Osteocyte (in vitro differentiated cells): Measurements from ENCODE around the gene JADE3. TPM values are rescaled to one million over a fixed set of nuclear protein-coding genes. Genes with fewer than 3 reads are reported as not detected.
"Not testable (repeated sequence)": the region's sequence is repeated elsewhere in the genome, so short reads cannot be mapped to it uniquely, and the experiment has no call there.

Experiments used
- DNase-seq: peaks from one replicate; pipeline ENCODE4 v3.0.0; 2021; ENCODE audit warnings: mixed read lengths; ENCODE audit not compliant: unreplicated experiment; ENCODE audit errors: extremely low spot score
- H3K27ac Mint-ChIP-seq: one replicate; pipeline ENCODE4 v1.8.0; 2021; ENCODE audit warnings: mild to moderate bottlenecking, mixed read lengths; ENCODE audit not compliant: unreplicated experiment
- H3K27me3 Mint-ChIP-seq: one replicate; pipeline ENCODE4 v1.8.0; 2021; ENCODE audit warnings: mixed read lengths; ENCODE audit not compliant: unreplicated experiment
- H3K36me3 Mint-ChIP-seq: one replicate; pipeline ENCODE4 v1.8.0; 2021; ENCODE audit warnings: mixed read lengths; ENCODE audit not compliant: unreplicated experiment
- H3K4me1 Mint-ChIP-seq: one replicate; pipeline ENCODE4 v1.8.0; 2021; ENCODE audit warnings: mixed read lengths; ENCODE audit not compliant: unreplicated experiment
- H3K4me3 Mint-ChIP-seq: one replicate; pipeline ENCODE4 v1.8.0; 2021; ENCODE audit warnings: mild to moderate bottlenecking, moderate library complexity, mixed read lengths; ENCODE audit not compliant: unreplicated experiment
- H3K9me3 Mint-ChIP-seq: one replicate; pipeline ENCODE4 v1.8.0; 2021; ENCODE audit warnings: mixed read lengths; ENCODE audit not compliant: unreplicated experiment
- CTCF ChIP-seq: fragments of 200-600 bp; sonication (generic); IDR thresholded peaks from 2 replicates; pipeline ENCODE4 v1.5.0; 2021; ENCODE audit warnings: antibody characterized with exemption, mild to moderate bottlenecking, moderate library complexity
- total RNA-seq: library from RNA; stranded (reverse); gene quantifications from 2 replicates; pipeline ENCODE4 v1.2.1, GENCODE V29; 2021

JADE3 gene
- total RNA-seq, 1 donor from 2014 or later, result 11.2 TPM

GRCh38 chrX:46941341-46941740, 29.1 kb downstream of the JADE3 start:
- DNase-seq, result no peak

GRCh38 chrX:46953137-46953527, 40.9 kb downstream of the JADE3 start:
- H3K9me3 Mint-ChIP-seq, result peaks cover 8% of the 10 kb centered on the region
- H3K4me1 Mint-ChIP-seq, result peaks cover 56% of the 10 kb centered on the region
- no peak for DNase-seq
- no peak for TF ChIP-seq CTCF
- peak overlapping the region; percentile 87 for H3K27ac Mint-ChIP-seq
- H3K27me3 Mint-ChIP-seq, result no peaks in the 10 kb centered on the region
- H3K36me3 Mint-ChIP-seq, result no peaks in the 10 kb centered on the region
- peak overlapping the region; percentile 44 for H3K4me3 Mint-ChIP-seq

More at GRCh38 chrX:46941341-46941740, 29.1 kb downstream of the JADE3 start:
- Mint-ChIP-seq H3K27ac (no peak overlapping the region), H3K9me3 (peaks cover 34% of the 10 kb centered on the region), H3K27me3 (no peaks in the 10 kb centered on the region), H3K36me3 (no peaks in the 10 kb centered on the region), H3K4me1 (peaks cover 20% of the 10 kb centered on the region), H3K4me3 (no peak overlapping the region)
- TF ChIP-seq CTCF, result no peak

GRCh38 chrX:46953597-46953996, 41.4 kb downstream of the JADE3 start:
- Mint-ChIP-seq H3K27ac (peak overlapping the region; percentile 87), H3K4me1 (peaks cover 57% of the 10 kb centered on the region), H3K36me3 (no peaks in the 10 kb centered on the region), H3K9me3 (peaks cover 5% of the 10 kb centered on the region), H3K27me3 (no peaks in the 10 kb centered on the region), H3K4me3 (peak overlapping the region; percentile 44)
- DNase-seq, result no peak
- no peak for TF ChIP-seq CTCF

GRCh38 chrX:46954716-46955115, 42.5 kb downstream of the JADE3 start:
- H3K27me3 Mint-ChIP-seq, result no peaks in the 10 kb centered on the region
- peaks cover 3% of the 10 kb centered on the region for H3K9me3 Mint-ChIP-seq
- H3K36me3 Mint-ChIP-seq, result no peaks in the 10 kb centered on the region
- H3K27ac Mint-ChIP-seq, result no peak overlapping the region
- H3K4me3 Mint-ChIP-seq, result no peak overlapping the region
- peaks cover 60% of the 10 kb centered on the region for H3K4me1 Mint-ChIP-seq
- TF ChIP-seq CTCF, result no peak
- no peak for DNase-seq

- DNase-seq, H3K36me3 Mint-ChIP-seq, H3K27me3 Mint-ChIP-seq, H3K27ac Mint-ChIP-seq, H3K9me3 Mint-ChIP-seq, H3K4me3 Mint-ChIP-seq: not testable (repeated sequence)
- peaks cover 58% of the 10 kb centered on the region for H3K4me1 Mint-ChIP-seq
Measured at GRCh38 chrX:46956589-46956988, 44.4 kb downstream of the JADE3 start.

- H3K36me3 Mint-ChIP-seq, result no peaks in the 10 kb centered on the region
- no peak overlapping the region for H3K4me3 Mint-ChIP-seq
- TF ChIP-seq CTCF, result no peak
- H3K4me1 Mint-ChIP-seq, result peaks cover 51% of the 10 kb centered on the region
- H3K27me3 Mint-ChIP-seq, result no peaks in the 10 kb centered on the region
- DNase-seq, result no peak
- H3K27ac Mint-ChIP-seq, result no peak overlapping the region
- H3K9me3 Mint-ChIP-seq, result peaks cover 3% of the 10 kb centered on the region
Measured at GRCh38 chrX:46957297-46957696, 45.1 kb downstream of the JADE3 start.
